GM23338 (cell line): Measurements from ENCODE around the gene LAMA4.

ENCODE experiments used
- CTCF ChIP-seq, 2 experiments: fragments of 200-600 bp in 1 of 2; sonication (generic) in 1 of 2; conservative IDR thresholded peaks; 2 replicates each; pipeline versions ENCODE4 v1.5.1 to v1.6.1; 2016 to 2017; ENCODE audit warnings: antibody characterized with exemption in 2 of 2, low read depth in 2 of 2, mild to moderate bottlenecking in 2 of 2, moderate library complexity in 1 of 2
- EZH2 ChIP-seq: fragments of 200-600 bp; sonication (generic); IDR thresholded peaks from one replicate; pipeline ENCODE4 v1.8.0; 2017; ENCODE audit warnings: antibody characterized with exemption, mild to moderate bottlenecking, low read depth; ENCODE audit not compliant: unreplicated experiment

- TF ChIP-seq CTCF (conservative IDR thresholded peaks at IDR 0.05; ENCODE audit: low read depth in 2 of 2) (no peak), EZH2 (no peak)
Measured at GRCh38 chr6:112221981-112222852, 32.1 kb downstream of the LAMA4 start.
